T-cell (primary cell): ENCODE measurements around the gene AKAP5. TPM values are rescaled to one million over a fixed set of nuclear protein-coding genes. Genes with fewer than 3 reads are reported as not detected.

Source experiments
- ATAC-seq, 4 experiments: fragments of 200-7000 bp in 3 of 4; fragments of 150-1000 bp in 1 of 4; cut with Tn5 transposase; replicated peaks in 1 of 4; 1 replicate in 3 of 4; 2 replicates in 1 of 4; pipeline ENCODE4 v1.10.0; 2021; ENCODE audit warnings: moderate library complexity in 3 of 4, mild to moderate bottlenecking in 2 of 4, moderate number of reproducible peaks in 1 of 4
- CTCF ChIA-PET, 2 donors: fragments of 300-600 bp; sonication (Branson Sonifier 250); formaldehyde crosslinking; loops; one replicate each; lab custom pipeline; 2022; ENCODE audit warnings: antibody characterized with exemption in 2 of 2; lab: Charles Lee
- POLR2A ChIA-PET, 2 donors: fragments of 300-600 bp; sonication (Branson Sonifier 250); formaldehyde crosslinking; loops; one replicate each; lab custom pipeline; 2022; ENCODE audit warnings: antibody characterized with exemption in 2 of 2; lab: Charles Lee
- DNase-seq, 35 experiments: peaks; one replicate each; pipeline versions ENCODE4 v3.0.0 to v3.0.0-alpha.2; 2013 to 2023
- H3K27ac ChIP-seq: one replicate; pipeline ENCODE4 v1.5.1; 2013; ENCODE audit warnings: low read length
- H3K27me3 ChIP-seq, 2 experiments: replicated peaks in 1 of 2; 1 replicate in 1 of 2; 2 replicates in 1 of 2; pipeline versions ENCODE4 v1.6.1 to v1.7.0; 2013; ENCODE audit warnings: low read length in 1 of 2, mixed read lengths in 1 of 2; ENCODE audit not compliant: control insufficient read depth in 2 of 2, insufficient read depth in 2 of 2; ENCODE audit errors: extremely low read depth in 1 of 2
- H3K36me3 ChIP-seq, 2 donors: 1 replicate in 1 of 2; 2 replicates in 1 of 2; pipeline versions ENCODE4 v1.6.1 to v1.7.0; 2013; ENCODE audit warnings: low read length in 1 of 2; ENCODE audit not compliant: control insufficient read depth in 2 of 2, insufficient read depth in 1 of 2; ENCODE audit errors: extremely low read depth in 1 of 2
- H3K4me1 ChIP-seq, 2 experiments: 1 replicate in 1 of 2; 2 replicates in 1 of 2; pipeline versions ENCODE4 v1.6.1 to v1.7.0; 2013; ENCODE audit warnings: low read length in 2 of 2, mixed read lengths in 1 of 2; ENCODE audit not compliant: insufficient read depth in 2 of 2, control insufficient read depth in 1 of 2; ENCODE audit errors: extremely low read depth in 1 of 2
- H3K4me3 ChIP-seq, 2 donors: 1 replicate in 1 of 2; 2 replicates in 1 of 2; pipeline versions ENCODE4 v1.5.1 to v1.7.0; 2013; ENCODE audit warnings: mild to moderate bottlenecking in 2 of 2, low read length in 1 of 2, moderate library complexity in 1 of 2; ENCODE audit not compliant: control insufficient read depth in 1 of 2; ENCODE audit errors: extremely low read depth in 1 of 2
- H3K9me3 ChIP-seq: 2 replicates; pipeline ENCODE4 v1.7.0; 2013
- H3K27ac Mint-ChIP-seq, 2 donors: one replicate each; pipeline ENCODE4 v1.8.0; 2020 to 2021; ENCODE audit warnings: mild to moderate bottlenecking in 2 of 2, mixed read lengths in 2 of 2
- H3K27me3 Mint-ChIP-seq, 2 donors: one replicate each; pipeline ENCODE4 v1.8.0; 2021 to 2022; ENCODE audit warnings: mixed read lengths in 2 of 2
- H3K36me3 Mint-ChIP-seq: one replicate; pipeline ENCODE4 v1.8.0; 2021; ENCODE audit warnings: mixed read lengths
- H3K4me1 Mint-ChIP-seq, 3 donors: one replicate each; pipeline ENCODE4 v1.8.0; 2020 to 2022; ENCODE audit warnings: mixed read lengths in 3 of 3, mild to moderate bottlenecking in 1 of 3
- H3K4me3 Mint-ChIP-seq, 3 donors: one replicate each; pipeline ENCODE4 v1.8.0; 2020 to 2022; ENCODE audit warnings: mild to moderate bottlenecking in 3 of 3, mixed read lengths in 3 of 3, moderate library complexity in 3 of 3
- H3K9me3 Mint-ChIP-seq, 3 donors: one replicate each; pipeline ENCODE4 v1.8.0; 2020 to 2022; ENCODE audit warnings: mixed read lengths in 3 of 3
- WGBS: methylation state at CpG from one replicate; pipeline ENCODE4 v1.1.5; 2013; ENCODE audit warnings: missing lambda C conversion rate; ENCODE audit not compliant: insufficient coverage; 5-methylcytosine and 5-hydroxymethylcytosine counted together
- total RNA-seq, 35 experiments: library from RNA in 6 of 35; stranded (reverse) in 6 of 35; fragments of 120-200 nt in 1 of 35; gene quantifications; one replicate each; pipeline versions ENCODE4 v1.2.1 to v1.2.4 and lab custom pipeline; 2013 to 2026

AKAP5 gene
- 1 to 10 TPM in 1 of 5 donors, under 1 TPM in 4; 0.26 to 2.0 (median 0.55) TPM for total RNA-seq
- total RNA-seq (2013): 1.1 TPM
- 1.1 to 8.2 (median 2.5) reads per million in 29 experiments for total RNA-seq (lab: John Stamatoyannopoulos, UW)

- Mint-ChIP-seq H3K9me3 (no peaks in the 10 kb centered on the region), H3K4me1 (peaks cover 37 to 46% (median 45%) of the 10 kb centered on the region in 3 donors), H3K27me3 (no peaks in the 10 kb centered on the region), H3K4me3 (peak within 1 kb of the TSS; percentile 75 to 87 (median 85)), H3K27ac (peak within 1 kb of the TSS; percentile 47 to 63), H3K36me3 (peaks cover 2% of the 10 kb centered on the region)
- no peaks in the 10 kb centered on the region for H3K36me3 ChIP-seq
- no peaks in the 10 kb centered on the region for H3K27me3 ChIP-seq
- WGBS: under 1% methylated on average over 63 of the region's 74 CpGs
- H3K4me1 ChIP-seq: peaks cover 3 to 17% of the 10 kb centered on the region in 2 experiments
- peak; percentile 23 to 79 (median 55) for DNase-seq
- ChIA-PET POLR2A (interaction anchor here in 1 of 2 donors (1.0 kb wide), 1 partner anchor 62 kb away, joined by 3 read pairs; no protein-coding TSS in a partner anchor), CTCF (interaction anchor here (0.6 to 1.3 kb wide), 6 partner anchors 10 to 78 kb away, joined by 3 to 5 read pairs (median 4); partner anchors contain the start of gene MTHFD1 (in 1 of the 2))
- H3K27ac ChIP-seq: peak within 1 kb of the TSS; percentile 15
- H3K4me3 ChIP-seq: peak within 1 kb of the TSS; percentile 57 to 64
- H3K9me3 ChIP-seq: no peaks in the 10 kb centered on the region
- ATAC-seq: peak; percentile 91 to 94 (median 92)
Measured at GRCh38 chr14:64465191-64465822, at the start of gene AKAP5. TSS of gene AKAP5 (plus strand) at chr14:64465499. CDS start at chr14:64468395, 2,896 bp downstream.

- POLR2A ChIA-PET: interaction anchor here in 1 of 2 donors (0.5 to 0.7 kb wide), 2 partner anchors 50 to 74 kb away, joined by 6 to 8 read pairs; no protein-coding TSS in a partner anchor
Measured at GRCh38 chr14:64416348-64416932, 48.9 kb upstream of the AKAP5 start.

GRCh38 chr14:64417055-64417770 is 48.1 kb upstream of the AKAP5 start:
- WGBS: 83% methylated on average over 1 of the region's 5 CpGs
- ChIA-PET POLR2A (interaction anchor here in 1 of 2 donors (0.5 kb wide), 1 partner anchor 73 kb away, joined by 6 read pairs; no protein-coding TSS in a partner anchor), CTCF (interaction anchor here (0.7 to 1.1 kb wide), 2 partner anchors 14 to 220 kb away, joined by 3 to 8 read pairs; no protein-coding TSS in a partner anchor)
- DNase-seq (no peak), ATAC-seq (no peak)
- peaks cover 0 to 1% (median 0%) of the 10 kb centered on the region in 3 donors for H3K4me1 Mint-ChIP-seq
- H3K4me3 ChIP-seq: no peak overlapping the region
- no peak overlapping the region for H3K27ac Mint-ChIP-seq
- H3K9me3 ChIP-seq: no peaks in the 10 kb centered on the region
- H3K27ac ChIP-seq: no peak overlapping the region
- no peaks in the 10 kb centered on the region for H3K9me3 Mint-ChIP-seq
- no peak overlapping the region for H3K4me3 Mint-ChIP-seq
- H3K27me3 ChIP-seq: no peaks in the 10 kb centered on the region
- H3K27me3 Mint-ChIP-seq: no peaks in the 10 kb centered on the region
- no peaks in the 10 kb centered on the region for H3K4me1 ChIP-seq
- H3K36me3 ChIP-seq: peaks cover 7 to 43% of the 10 kb centered on the region in 2 donors
- peaks cover 49% of the 10 kb centered on the region for H3K36me3 Mint-ChIP-seq

More at GRCh38 chr14:64416348-64416932, 48.9 kb upstream of the AKAP5 start:
- CTCF ChIA-PET: interaction anchor here (0.7 to 1.1 kb wide), 2 partner anchors 15 to 199 kb away, joined by 5 to 8 read pairs; no protein-coding TSS in a partner anchor
- no peak overlapping the region for H3K27ac ChIP-seq
- no peak overlapping the region for H3K27ac Mint-ChIP-seq
- H3K4me3 ChIP-seq: no peak overlapping the region
- ATAC-seq: no peak
- WGBS: no CpG with 5 or more reads among the region's 3 CpGs
- H3K9me3 Mint-ChIP-seq: no peaks in the 10 kb centered on the region
- H3K27me3 Mint-ChIP-seq: no peaks in the 10 kb centered on the region
- H3K27me3 ChIP-seq: no peaks in the 10 kb centered on the region
- DNase-seq: no peak
- H3K4me3 Mint-ChIP-seq: no peak overlapping the region
- peaks cover 7 to 46% of the 10 kb centered on the region in 2 donors for H3K36me3 ChIP-seq
- peaks cover 0 to 7% (median 5%) of the 10 kb centered on the region in 3 donors for H3K4me1 Mint-ChIP-seq
- no peaks in the 10 kb centered on the region for H3K9me3 ChIP-seq
- H3K36me3 Mint-ChIP-seq: peaks cover 51% of the 10 kb centered on the region
- no peaks in the 10 kb centered on the region for H3K4me1 ChIP-seq

GRCh38 chr14:64417771-64418125 is 47.6 kb upstream of the AKAP5 start:
- ChIA-PET CTCF (interaction anchor here in 1 of 2 donors (0.7 kb wide), 1 partner anchor 219 kb away, joined by 3 read pairs; no protein-coding TSS in a partner anchor), POLR2A (no interaction called here)
- Mint-ChIP-seq H3K4me1 (no peaks in the 10 kb centered on the region), H3K9me3 (no peaks in the 10 kb centered on the region), H3K27me3 (no peaks in the 10 kb centered on the region), H3K36me3 (peaks cover 48% of the 10 kb centered on the region), H3K4me3 (no peak overlapping the region), H3K27ac (no peak overlapping the region)
- Histone ChIP-seq H3K27ac (no peak overlapping the region), H3K4me3 (no peak overlapping the region), H3K27me3 (no peaks in the 10 kb centered on the region), H3K36me3 (peaks cover 7 to 44% of the 10 kb centered on the region in 2 donors), H3K9me3 (no peaks in the 10 kb centered on the region), H3K4me1 (no peaks in the 10 kb centered on the region)
- DNase-seq (no peak), ATAC-seq (no peak)
- WGBS: 100% methylated on average over 2 of the region's 7 CpGs

GRCh38 chr14:64419003-64419402 is 46.3 kb upstream of the AKAP5 start:
- WGBS: 100% methylated on average over 2 of the region's 7 CpGs
- Mint-ChIP-seq H3K27me3 (no peaks in the 10 kb centered on the region), H3K9me3 (no peaks in the 10 kb centered on the region), H3K4me3 (no peak overlapping the region), H3K4me1 (no peaks in the 10 kb centered on the region), H3K27ac (no peak overlapping the region), H3K36me3 (peaks cover 49% of the 10 kb centered on the region)
- ATAC-seq (no peak), DNase-seq (no peak)
- no peak overlapping the region for H3K27ac ChIP-seq
- H3K36me3 ChIP-seq: peaks cover 7 to 45% of the 10 kb centered on the region in 2 donors
- no peaks in the 10 kb centered on the region for H3K27me3 ChIP-seq
- ChIA-PET CTCF (interaction anchor here in 1 of 2 donors (0.7 kb wide), 1 partner anchor 263 kb away, joined by 3 read pairs; no protein-coding TSS in a partner anchor), POLR2A (interaction anchor here in 1 of 2 donors (0.6 kb wide), 1 partner anchor 28 kb away, joined by 5 read pairs; no protein-coding TSS in a partner anchor)
- H3K4me1 ChIP-seq: no peaks in the 10 kb centered on the region
- no peaks in the 10 kb centered on the region for H3K9me3 ChIP-seq
- no peak overlapping the region for H3K4me3 ChIP-seq
